ENCODE data around the gene SACM1L. TPM values are rescaled to one million over a fixed set of nuclear protein-coding genes. Genes with fewer than 3 reads are reported as not detected.

Gene SACM1L
- total RNA-seq, 2 donors from 2014 or later: 149 to 161 TPM

GRCh38 chr3:45659661-45660566, 29.3 kb upstream of the SACM1L start:
- peak overlapping the region; percentile 14 for H3K4me3 ChIP-seq (ENCODE audit: low read length)
- DNase-seq: peak; percentile 93
- Mint-ChIP-seq H3K9me3 (peaks cover 11% of the 10 kb centered on the region), H3K4me3 (no peak overlapping the region), H3K27ac (no peak overlapping the region), H3K27me3 (ENCODE audit: insufficient read depth) (no peaks in the 10 kb centered on the region), H3K4me1 (peaks cover 8% of the 10 kb centered on the region), H3K36me3 (ENCODE audit: low read depth) (peaks cover 32% of the 10 kb centered on the region)
- peaks cover 24% of the 10 kb centered on the region for H3K36me3 ChIP-seq (ENCODE audit: control insufficient read depth, insufficient read depth, low read length)
- H3K27me3 ChIP-seq (ENCODE audit: control insufficient read depth, insufficient read depth, low read length, poor library complexity, severe bottlenecking): no peaks in the 10 kb centered on the region
- peaks cover 23% of the 10 kb centered on the region for H3K9me3 ChIP-seq (ENCODE audit: control insufficient read depth, low read length)
- 86 to 98% methylated on average over 9 to 19 of the region's 19 CpGs for WGBS, 2 experiments (ENCODE audit: insufficient coverage in 1 of 2, insufficient read length in 1 of 2)
- TF ChIP-seq CTCF (conservative IDR thresholded peaks at IDR 0.05): peak; percentile 91
- H3K9ac ChIP-seq (ENCODE audit: extremely low read depth, low read length, poor library complexity, severe bottlenecking): no peak overlapping the region
- H3K4me1 ChIP-seq (ENCODE audit: control insufficient read depth, insufficient read depth, low read length): no peaks in the 10 kb centered on the region
- H3K27ac ChIP-seq (ENCODE audit: low read depth, low read length): no peak overlapping the region

- Mint-ChIP-seq H3K4me1 (peaks cover 15% of the 10 kb centered on the region), H3K36me3 (ENCODE audit: low read depth) (peaks cover 32% of the 10 kb centered on the region), H3K27ac (no peak overlapping the region), H3K27me3 (ENCODE audit: insufficient read depth) (no peaks in the 10 kb centered on the region), H3K9me3 (peaks cover 11% of the 10 kb centered on the region), H3K4me3 (no peak overlapping the region)
- Histone ChIP-seq H3K9ac (ENCODE audit: extremely low read depth, low read length, poor library complexity, severe bottlenecking) (no peak overlapping the region), H3K9me3 (ENCODE audit: control insufficient read depth, low read length) (peaks cover 23% of the 10 kb centered on the region), H3K4me1 (ENCODE audit: control insufficient read depth, insufficient read depth, low read length) (no peaks in the 10 kb centered on the region), H3K4me3 (ENCODE audit: low read length) (peak overlapping the region; percentile 14), H3K36me3 (ENCODE audit: control insufficient read depth, insufficient read depth, low read length) (peaks cover 21% of the 10 kb centered on the region), H3K27me3 (ENCODE audit: control insufficient read depth, insufficient read depth, low read length, poor library complexity, severe bottlenecking) (no peaks in the 10 kb centered on the region), H3K27ac (ENCODE audit: low read depth, low read length) (no peak overlapping the region)
- TF ChIP-seq CTCF (conservative IDR thresholded peaks at IDR 0.05): no peak
- WGBS, 2 experiments (ENCODE audit: insufficient coverage in 1 of 2, insufficient read length in 1 of 2): 93 to 94% methylated on average over 5 to 11 of the region's 11 CpGs
- DNase-seq: no peak
These were observed 28.7 kb upstream of the SACM1L start for GRCh38 chr3:45660567-45660901.

GRCh38 chr3:45664578-45664977, 24.6 kb upstream of the SACM1L start:
- whole genome bisulfite sequencing, 2 experiments (ENCODE audit: insufficient coverage in 1 of 2, insufficient read length in 1 of 2): 93 to 98% methylated on average over 9 to 10 of the region's 10 CpGs
- H3K27ac Mint-ChIP-seq: no peak overlapping the region
- peaks cover 49% of the 10 kb centered on the region for H3K36me3 Mint-ChIP-seq (ENCODE audit: low read depth)
- no peak overlapping the region for H3K27ac ChIP-seq (ENCODE audit: low read depth, low read length)
- peaks cover 15% of the 10 kb centered on the region for H3K4me1 Mint-ChIP-seq
- H3K9me3 Mint-ChIP-seq: peaks cover 8% of the 10 kb centered on the region
- no peak for DNase-seq
- no peak overlapping the region for H3K4me3 Mint-ChIP-seq
- H3K4me1 ChIP-seq (ENCODE audit: control insufficient read depth, insufficient read depth, low read length): no peaks in the 10 kb centered on the region
- H3K9me3 ChIP-seq (ENCODE audit: control insufficient read depth, low read length): peaks cover 17% of the 10 kb centered on the region
- no peaks in the 10 kb centered on the region for H3K27me3 ChIP-seq (ENCODE audit: control insufficient read depth, insufficient read depth, low read length, poor library complexity, severe bottlenecking)
- H3K9ac ChIP-seq (ENCODE audit: extremely low read depth, low read length, poor library complexity, severe bottlenecking): no peak overlapping the region
- peaks cover 34% of the 10 kb centered on the region for H3K36me3 ChIP-seq (ENCODE audit: control insufficient read depth, insufficient read depth, low read length)
- no peaks in the 10 kb centered on the region for H3K27me3 Mint-ChIP-seq (ENCODE audit: insufficient read depth)
- H3K4me3 ChIP-seq (ENCODE audit: low read length): no peak overlapping the region
- no peak for TF ChIP-seq CTCF (conservative IDR thresholded peaks at IDR 0.05)

All from endodermal cell (in vitro differentiated cells).